Activated CD4-positive, alpha-beta T cell treated with anti-CD3 and anti-CD28 coated beads, Interleukin-2, amount 10 ng/mL, durations not matched to agents 24 days and 14 days (primary cell): ENCODE data around the gene SMTNL2. TPM values are rescaled to one million over a fixed set of nuclear protein-coding genes. Genes with fewer than 3 reads are reported as not detected.
"Not testable (repeated sequence)": the region's sequence is repeated elsewhere in the genome, so short reads cannot be mapped to it uniquely, and the experiment has no call there.

Experiments
- DNase-seq: peaks from one replicate; pipeline ENCODE4 v3.0.0; 2022
- H3K27ac Mint-ChIP-seq: one replicate; pipeline ENCODE4 v1.8.0; 2022; ENCODE audit warnings: mild to moderate bottlenecking, mixed read lengths
- H3K27me3 Mint-ChIP-seq: one replicate; pipeline ENCODE4 v1.8.0; 2022; ENCODE audit warnings: mixed read lengths
- H3K36me3 Mint-ChIP-seq: one replicate; pipeline ENCODE4 v1.8.0; 2022; ENCODE audit warnings: low read depth, mild to moderate bottlenecking, mixed read lengths
- H3K4me1 Mint-ChIP-seq: one replicate; pipeline ENCODE4 v1.8.0; 2021; ENCODE audit warnings: mixed read lengths
- H3K4me3 Mint-ChIP-seq: one replicate; pipeline ENCODE4 v1.8.0; 2022; ENCODE audit warnings: mild to moderate bottlenecking, moderate library complexity, mixed read lengths
- H3K9me3 Mint-ChIP-seq: one replicate; pipeline ENCODE4 v1.8.0; 2021; ENCODE audit warnings: mixed read lengths
- intact Hi-C: fragments of 100-400 bp; cut with micrococcal nuclease; formaldehyde crosslinking; loops from one replicate; pipeline ENCODE4 v1.15.1; 2023
- total RNA-seq: library from RNA; stranded (reverse); gene quantifications from 2 replicates; pipeline ENCODE4 v1.2.3, GENCODE V29; 2022

The SMTNL2 gene
- total RNA-seq, 1 donor from 2014 or later, result not detected

GRCh38 chr17:4590981-4591453 is 6.7 kb downstream of the SMTNL2 start:
- DNase-seq, result no peak

GRCh38 chr17:4591529-4591928 is 7.2 kb downstream of the SMTNL2 start:
- no peak overlapping the region for H3K27ac Mint-ChIP-seq
- no peaks in the 10 kb centered on the region for H3K36me3 Mint-ChIP-seq
- H3K4me1 Mint-ChIP-seq, result peaks cover 3% of the 10 kb centered on the region
- intact Hi-C loops, result no loop called here
- H3K4me3 Mint-ChIP-seq, result no peak overlapping the region
- H3K27me3 Mint-ChIP-seq, result peaks cover 14% of the 10 kb centered on the region
- H3K9me3 Mint-ChIP-seq, result no peaks in the 10 kb centered on the region
- no peak for DNase-seq

More at GRCh38 chr17:4590981-4591453, 6.7 kb downstream of the SMTNL2 start:
- H3K27me3 Mint-ChIP-seq, result peaks cover 19% of the 10 kb centered on the region
- H3K9me3 Mint-ChIP-seq, result no peaks in the 10 kb centered on the region
- peaks cover 3% of the 10 kb centered on the region for H3K4me1 Mint-ChIP-seq
- no peak overlapping the region for H3K27ac Mint-ChIP-seq
- no peak overlapping the region for H3K4me3 Mint-ChIP-seq
- intact Hi-C loops, result no loop called here
- no peaks in the 10 kb centered on the region for H3K36me3 Mint-ChIP-seq

- Mint-ChIP-seq H3K36me3 (no peaks in the 10 kb centered on the region), H3K27me3 (peaks cover 10% of the 10 kb centered on the region), H3K27ac (no peak overlapping the region), H3K9me3 (no peaks in the 10 kb centered on the region), H3K4me3 (no peak overlapping the region), H3K4me1 (peaks cover 3% of the 10 kb centered on the region)
- DNase-seq, result no peak
- intact Hi-C loops, result no loop called here
These were observed 8.1 kb downstream of the SMTNL2 start for GRCh38 chr17:4592240-4593005.

- no peaks in the 10 kb centered on the region for H3K9me3 Mint-ChIP-seq
- H3K4me1 Mint-ChIP-seq, result peaks cover 3% of the 10 kb centered on the region
- intact Hi-C loops, result no loop called here
- H3K27me3 Mint-ChIP-seq, result peaks cover 10% of the 10 kb centered on the region
- H3K36me3 Mint-ChIP-seq, result no peaks in the 10 kb centered on the region
- H3K4me3 Mint-ChIP-seq, result no peak overlapping the region
- no peak overlapping the region for H3K27ac Mint-ChIP-seq
- DNase-seq, result no peak
These were observed 8.7 kb downstream of the SMTNL2 start for GRCh38 chr17:4593021-4593421.

- Mint-ChIP-seq H3K27me3 (peaks cover 7% of the 10 kb centered on the region), H3K27ac (no peak overlapping the region), H3K36me3 (no peaks in the 10 kb centered on the region), H3K4me3 (no peak overlapping the region), H3K4me1 (peaks cover 3% of the 10 kb centered on the region), H3K9me3 (no peaks in the 10 kb centered on the region)
- intact Hi-C loops, result no loop called here
- no peak for DNase-seq
These were observed 10.1 kb downstream of the SMTNL2 start for GRCh38 chr17:4594406-4594805.

GRCh38 chr17:4594931-4595684 is 10.8 kb downstream of the SMTNL2 start:
- Mint-ChIP-seq H3K36me3 (no peaks in the 10 kb centered on the region), H3K4me1 (peaks cover 3% of the 10 kb centered on the region)
- peak; percentile 77 for DNase-seq

GRCh38 chr17:4595685-4596342 is 11.5 kb downstream of the SMTNL2 start:
- H3K27me3 Mint-ChIP-seq, H3K9me3 Mint-ChIP-seq, intact Hi-C loops, H3K27ac Mint-ChIP-seq, H3K36me3 Mint-ChIP-seq, H3K4me3 Mint-ChIP-seq, H3K4me1 Mint-ChIP-seq: not testable (repeated sequence)
- DNase-seq, result peak; percentile 50

More at GRCh38 chr17:4594931-4595684, 10.8 kb downstream of the SMTNL2 start:
- H3K27me3 Mint-ChIP-seq, result peaks cover 7% of the 10 kb centered on the region
- H3K9me3 Mint-ChIP-seq, result no peaks in the 10 kb centered on the region
- intact Hi-C loops, result no loop called here
- no peak overlapping the region for H3K4me3 Mint-ChIP-seq
- H3K27ac Mint-ChIP-seq, result no peak overlapping the region

- no peaks in the 10 kb centered on the region for H3K9me3 Mint-ChIP-seq
- no peak overlapping the region for H3K4me3 Mint-ChIP-seq
- intact Hi-C loops, result no loop called here
- no peaks in the 10 kb centered on the region for H3K36me3 Mint-ChIP-seq
- no peak overlapping the region for H3K27ac Mint-ChIP-seq
- H3K4me1 Mint-ChIP-seq, result peaks cover 3% of the 10 kb centered on the region
- DNase-seq, result no peak
- H3K27me3 Mint-ChIP-seq, result peaks cover 3% of the 10 kb centered on the region
These were observed 12.5 kb downstream of the SMTNL2 start for GRCh38 chr17:4596636-4597380.

- intact Hi-C loops, result no loop called here
- Mint-ChIP-seq H3K4me3 (no peak overlapping the region), H3K27me3 (peaks cover 3% of the 10 kb centered on the region)
These were observed 13.6 kb downstream of the SMTNL2 start for GRCh38 chr17:4597975-4598374.

GRCh38 chr17:4598776-4599504 is 14.6 kb downstream of the SMTNL2 start:
- H3K27me3 Mint-ChIP-seq, result peaks cover 3% of the 10 kb centered on the region
- no peak for DNase-seq
- intact Hi-C loops, result no loop called here
- no peak overlapping the region for H3K4me3 Mint-ChIP-seq
- H3K9me3 Mint-ChIP-seq, result no peaks in the 10 kb centered on the region
- peaks cover 3% of the 10 kb centered on the region for H3K4me1 Mint-ChIP-seq
- no peaks in the 10 kb centered on the region for H3K36me3 Mint-ChIP-seq
- no peak overlapping the region for H3K27ac Mint-ChIP-seq

More at GRCh38 chr17:4597975-4598374, 13.6 kb downstream of the SMTNL2 start:
- Mint-ChIP-seq H3K36me3 (no peaks in the 10 kb centered on the region), H3K9me3 (no peaks in the 10 kb centered on the region), H3K4me1 (peaks cover 3% of the 10 kb centered on the region), H3K27ac (no peak overlapping the region)
- DNase-seq, result no peak

GRCh38 chr17:4599505-4600281 is 15.4 kb downstream of the SMTNL2 start:
- Mint-ChIP-seq H3K36me3 (no peaks in the 10 kb centered on the region), H3K4me1 (peaks cover 3% of the 10 kb centered on the region), H3K27me3 (peaks cover 6% of the 10 kb centered on the region), H3K27ac (no peak overlapping the region), H3K4me3 (no peak overlapping the region), H3K9me3 (no peaks in the 10 kb centered on the region)
- DNase-seq, result no peak
- intact Hi-C loops, result no loop called here

GRCh38 chr17:4600563-4600962 is 16.2 kb downstream of the SMTNL2 start:
- Mint-ChIP-seq H3K4me3 (no peak overlapping the region), H3K36me3 (no peaks in the 10 kb centered on the region), H3K27ac (no peak overlapping the region), H3K9me3 (no peaks in the 10 kb centered on the region), H3K4me1 (no peaks in the 10 kb centered on the region), H3K27me3 (peaks cover 3% of the 10 kb centered on the region)
- intact Hi-C loops, result no loop called here
- no peak for DNase-seq
